GM12872 (cell line): ENCODE data around the gene PARVB.

Experiments
- TF ChIP-seq, protein P1 (sequence below): IDR thresholded peaks from 3 replicates; pipeline ENCODE4 v1.5.1; 2011; ENCODE audit warnings: low read depth, mild to moderate bottlenecking, low read length, moderate library complexity; ENCODE audit not compliant: insufficient read depth

PARVB gene

DNA sequence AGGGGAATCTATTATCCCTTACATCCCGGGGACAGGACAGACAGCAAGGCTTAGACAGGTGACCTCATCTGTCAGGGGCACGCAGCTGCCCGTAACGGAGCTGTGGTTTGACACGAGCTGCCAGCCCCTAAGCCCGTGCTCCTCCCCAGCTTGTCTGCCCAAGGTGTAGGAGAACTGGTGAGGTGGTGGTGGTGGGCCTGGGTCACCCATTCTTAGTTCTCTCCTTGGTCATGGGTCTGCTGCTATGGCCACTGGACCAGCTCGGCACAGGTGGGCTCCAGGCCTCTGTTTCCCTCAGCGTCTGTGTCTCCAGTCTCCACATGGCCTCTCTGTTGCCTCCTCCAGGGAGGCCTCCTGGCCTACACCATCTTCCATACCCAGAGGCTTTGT lies 162.0 kb downstream of the PARVB start:
- TF ChIP-seq, protein P1, sequence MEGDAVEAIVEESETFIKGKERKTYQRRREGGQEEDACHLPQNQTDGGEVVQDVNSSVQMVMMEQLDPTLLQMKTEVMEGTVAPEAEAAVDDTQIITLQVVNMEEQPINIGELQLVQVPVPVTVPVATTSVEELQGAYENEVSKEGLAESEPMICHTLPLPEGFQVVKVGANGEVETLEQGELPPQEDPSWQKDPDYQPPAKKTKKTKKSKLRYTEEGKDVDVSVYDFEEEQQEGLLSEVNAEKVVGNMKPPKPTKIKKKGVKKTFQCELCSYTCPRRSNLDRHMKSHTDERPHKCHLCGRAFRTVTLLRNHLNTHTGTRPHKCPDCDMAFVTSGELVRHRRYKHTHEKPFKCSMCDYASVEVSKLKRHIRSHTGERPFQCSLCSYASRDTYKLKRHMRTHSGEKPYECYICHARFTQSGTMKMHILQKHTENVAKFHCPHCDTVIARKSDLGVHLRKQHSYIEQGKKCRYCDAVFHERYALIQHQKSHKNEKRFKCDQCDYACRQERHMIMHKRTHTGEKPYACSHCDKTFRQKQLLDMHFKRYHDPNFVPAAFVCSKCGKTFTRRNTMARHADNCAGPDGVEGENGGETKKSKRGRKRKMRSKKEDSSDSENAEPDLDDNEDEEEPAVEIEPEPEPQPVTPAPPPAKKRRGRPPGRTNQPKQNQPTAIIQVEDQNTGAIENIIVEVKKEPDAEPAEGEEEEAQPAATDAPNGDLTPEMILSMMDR = no peak

GRCh38 chr22:44186737-44187136 lies 162.6 kb downstream of the PARVB start:
- TF ChIP-seq, protein P1 = no peak

GRCh38 chr22:44187652-44188230 lies 163.6 kb downstream of the PARVB start:
- TF ChIP-seq, protein P1 = no peak

DNA sequence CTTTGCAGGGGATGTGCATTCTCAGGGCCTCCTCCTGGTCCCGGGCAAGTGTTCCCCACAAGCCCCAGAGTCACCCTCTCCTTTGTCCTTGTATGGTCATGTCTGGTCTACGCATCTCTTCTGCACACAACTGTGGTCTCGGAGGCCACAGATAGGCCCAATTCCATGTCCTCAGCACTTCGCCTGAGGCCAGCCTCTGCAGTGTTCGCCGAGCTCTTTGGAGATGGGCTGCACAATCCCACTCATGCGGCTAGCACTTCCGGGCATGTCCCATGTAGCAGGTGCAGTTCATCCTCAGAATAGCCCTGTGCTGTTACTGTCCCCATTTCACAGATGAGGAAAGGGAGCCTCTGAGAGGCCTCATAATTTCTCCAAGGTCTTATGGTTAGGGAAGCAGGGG lies 164.2 kb downstream of the PARVB start:
- TF ChIP-seq, protein P1 = no peak

DNA sequence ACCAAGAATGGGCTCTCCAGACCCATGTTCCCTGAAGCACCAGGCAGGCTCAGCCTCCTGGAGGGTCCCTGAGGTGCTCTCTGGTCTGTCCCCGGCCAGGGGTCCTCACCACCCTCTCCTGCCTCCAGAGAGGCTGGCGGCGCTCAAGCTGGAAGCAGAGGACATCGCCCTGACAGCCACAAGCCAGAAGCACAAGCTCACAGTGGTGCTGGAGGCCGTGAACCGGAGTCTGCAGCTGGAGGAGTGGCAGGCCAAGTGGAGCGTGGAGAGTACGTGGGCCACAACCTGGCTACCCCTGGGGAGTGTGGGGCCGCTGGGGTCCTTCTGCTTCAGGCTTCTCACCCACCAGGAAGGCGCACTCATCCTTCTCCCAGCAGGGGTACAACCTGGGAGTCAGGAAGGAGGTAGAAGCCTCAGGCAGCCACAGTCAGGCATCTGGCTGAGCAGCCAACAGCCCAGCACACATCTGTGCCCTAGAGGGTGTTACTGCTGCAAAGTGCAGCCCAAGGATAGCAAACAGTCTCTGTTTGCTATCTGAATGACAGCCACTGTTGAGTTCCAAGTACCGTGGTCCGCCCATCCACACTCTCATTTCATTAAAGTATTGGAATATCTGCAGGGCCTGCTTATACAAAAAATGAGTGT lies 165.0 kb downstream of the PARVB start:
- TF ChIP-seq, protein P1 = no peak

GRCh38 chr22:44190381-44190976 lies 166.4 kb downstream of the PARVB start:
- TF ChIP-seq, protein P1 = no peak

DNA sequence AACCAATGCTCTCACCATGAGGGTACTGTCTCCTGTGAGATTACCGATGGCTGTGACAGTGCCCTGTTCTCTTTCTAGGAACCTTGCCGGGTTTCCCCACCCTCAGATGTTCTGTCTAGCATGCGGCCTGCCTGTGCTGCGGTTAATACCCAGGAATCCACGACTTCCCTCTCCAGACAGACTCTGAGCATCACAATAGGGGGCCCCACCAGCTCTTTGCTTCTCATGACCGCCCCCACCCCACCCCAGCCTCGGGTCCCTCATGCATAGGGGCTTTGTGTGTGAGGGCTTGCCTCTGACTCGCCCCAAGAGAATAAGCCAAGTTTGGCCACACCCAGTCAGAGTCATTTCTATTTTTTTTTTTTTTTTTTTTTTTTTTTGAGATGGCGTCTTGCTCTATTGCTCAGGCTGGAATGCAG lies 166.9 kb downstream of the PARVB start:
- TF ChIP-seq, protein P1 = no peak
